Smooth muscle cell (in vitro differentiated cells): ENCODE results near the gene PLPP6. TPM values are rescaled to one million over a fixed set of nuclear protein-coding genes. Genes with fewer than 3 reads are reported as not detected.
A peak's percentile ranks its signal among the peaks of the same experiment; 100 is the strongest.

ENCODE experiments used
- DNase-seq: peaks from one replicate; lab custom pipeline; 2025; ENCODE audit not compliant: unreplicated experiment; lab: John Stamatoyannopoulos, UW
- H2AFZ ChIP-seq: fragments of 200-600 bp; sonication (generic); 2 replicates; pipeline ENCODE4 v1.6.0; 2016; ENCODE audit warnings: antibody characterized with exemption, low read depth, mild to moderate bottlenecking
- H3F3A ChIP-seq: fragments of 200-600 bp; sonication (generic); 2 replicates; pipeline ENCODE4 v1.6.0; 2017; ENCODE audit warnings: antibody characterized with exemption, low read depth
- H3K27ac ChIP-seq: fragments of 200-600 bp; sonication (generic); 2 replicates; pipeline ENCODE4 v1.5.1; 2016; ENCODE audit warnings: low read depth, mild to moderate bottlenecking
- H3K27me3 ChIP-seq: fragments of 200-600 bp; sonication (generic); 2 replicates; pipeline ENCODE4 v1.6.1; 2016; ENCODE audit warnings: low read depth, mild to moderate bottlenecking
- H3K36me3 ChIP-seq: fragments of 200-600 bp; sonication (generic); 2 replicates; pipeline ENCODE4 v1.5.1; 2016; ENCODE audit warnings: low read depth
- H3K4me1 ChIP-seq: fragments of 200-600 bp; sonication (generic); 2 replicates; pipeline ENCODE4 v1.5.1; 2016; ENCODE audit warnings: low read depth
- H3K4me2 ChIP-seq: fragments of 200-600 bp; sonication (generic); 2 replicates; pipeline ENCODE4 v1.6.0; 2016; ENCODE audit warnings: mild to moderate bottlenecking
- H3K4me3 ChIP-seq: fragments of 200-600 bp; sonication (generic); 2 replicates; pipeline ENCODE4 v1.5.1; 2016; ENCODE audit warnings: mild to moderate bottlenecking
- H3K79me2 ChIP-seq: fragments of 200-600 bp; sonication (generic); 2 replicates; pipeline ENCODE4 v1.6.0; 2016; ENCODE audit warnings: low read depth, mild to moderate bottlenecking
- H3K9ac ChIP-seq: fragments of 200-600 bp; sonication (generic); 2 replicates; pipeline ENCODE4 v1.6.0; 2016; ENCODE audit warnings: low read depth
- H3K9me3 ChIP-seq: fragments of 200-600 bp; sonication (generic); replicated peaks from 2 replicates; pipeline ENCODE4 v1.5.1; 2016; ENCODE audit warnings: low read depth
- H4K20me1 ChIP-seq: fragments of 200-600 bp; sonication (generic); 2 replicates; pipeline ENCODE4 v1.6.0; 2016; ENCODE audit warnings: low read depth
- WGBS: methylation state at CpG from one replicate; pipeline ENCODE4 v1.1.7; 2016; ENCODE audit warnings: low lambda C conversion rate; 5-methylcytosine and 5-hydroxymethylcytosine counted together
- polyA plus RNA-seq: library from polyadenylated mRNA; unstranded; fragments of >200 nt; fragmentation: Nextera tagmentation; extraction: Ambion mirVana; gene quantifications from 2 replicates; pipeline ENCODE4 v1.2.1, GENCODE V29; 2016
- total RNA-seq: library from RNA; depleted of rRNA; stranded (reverse); fragments of >200 nt; gene quantifications from 2 replicates; pipeline ENCODE4 v1.2.3, GENCODE V29; 2014
- TF ChIP-seq, protein P1 (sequence below): fragments of 200-600 bp; sonication (generic); IDR thresholded peaks from 2 replicates; pipeline ENCODE4 v1.5.1; 2017; ENCODE audit warnings: borderline replicate concordance, mild to moderate bottlenecking, antibody characterized with exemption; ENCODE audit not compliant: insufficient read depth, poor library complexity, severe bottlenecking

The PLPP6 gene
- total and polyA plus RNA-seq, 2 experiments from 2014 or later = 2.6 to 6.2 TPM

DNA sequence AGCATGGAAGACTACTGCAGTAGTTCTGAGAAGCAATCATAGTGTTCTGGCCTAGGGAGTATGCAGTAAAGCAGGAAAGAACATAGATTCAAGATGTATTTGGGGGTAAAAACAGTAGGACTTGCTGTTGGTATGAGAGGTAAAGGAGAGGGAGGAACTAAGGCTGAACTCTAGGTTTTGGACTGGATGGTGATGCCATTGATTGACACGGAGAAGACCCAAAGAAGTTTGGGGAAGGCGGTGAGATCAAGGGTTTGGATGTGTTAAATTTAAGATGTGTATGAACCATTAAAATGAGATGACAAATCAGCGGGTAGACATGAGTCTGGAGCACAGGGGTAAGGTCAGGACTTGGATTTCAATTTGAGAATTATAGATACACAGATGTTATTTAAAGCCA, 15.3 kb downstream of the PLPP6 start:
- H3K4me3 ChIP-seq = peak overlapping the region; percentile 86
- no peaks in the 10 kb centered on the region for H3K27me3 ChIP-seq
- H3K79me2 ChIP-seq = peaks cover 24% of the 10 kb centered on the region
- H2AFZ ChIP-seq = peak overlapping the region; percentile 65
- H3K4me2 ChIP-seq = no peak overlapping the region
- no peak overlapping the region for H3K9ac ChIP-seq
- no peaks in the 10 kb centered on the region for H3K36me3 ChIP-seq
- H4K20me1 ChIP-seq = peaks cover 5% of the 10 kb centered on the region
- peaks cover 3% of the 10 kb centered on the region for H3F3A ChIP-seq
- no peaks in the 10 kb centered on the region for H3K9me3 ChIP-seq
- peaks cover 14% of the 10 kb centered on the region for H3K4me1 ChIP-seq
- peak overlapping the region; percentile 96 for H3K27ac ChIP-seq
- TF ChIP-seq, protein P1, sequence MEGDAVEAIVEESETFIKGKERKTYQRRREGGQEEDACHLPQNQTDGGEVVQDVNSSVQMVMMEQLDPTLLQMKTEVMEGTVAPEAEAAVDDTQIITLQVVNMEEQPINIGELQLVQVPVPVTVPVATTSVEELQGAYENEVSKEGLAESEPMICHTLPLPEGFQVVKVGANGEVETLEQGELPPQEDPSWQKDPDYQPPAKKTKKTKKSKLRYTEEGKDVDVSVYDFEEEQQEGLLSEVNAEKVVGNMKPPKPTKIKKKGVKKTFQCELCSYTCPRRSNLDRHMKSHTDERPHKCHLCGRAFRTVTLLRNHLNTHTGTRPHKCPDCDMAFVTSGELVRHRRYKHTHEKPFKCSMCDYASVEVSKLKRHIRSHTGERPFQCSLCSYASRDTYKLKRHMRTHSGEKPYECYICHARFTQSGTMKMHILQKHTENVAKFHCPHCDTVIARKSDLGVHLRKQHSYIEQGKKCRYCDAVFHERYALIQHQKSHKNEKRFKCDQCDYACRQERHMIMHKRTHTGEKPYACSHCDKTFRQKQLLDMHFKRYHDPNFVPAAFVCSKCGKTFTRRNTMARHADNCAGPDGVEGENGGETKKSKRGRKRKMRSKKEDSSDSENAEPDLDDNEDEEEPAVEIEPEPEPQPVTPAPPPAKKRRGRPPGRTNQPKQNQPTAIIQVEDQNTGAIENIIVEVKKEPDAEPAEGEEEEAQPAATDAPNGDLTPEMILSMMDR = no peak
- WGBS = 94% methylated on average over 3 of the region's 3 CpGs
- no peak for DNase-seq

DNA sequence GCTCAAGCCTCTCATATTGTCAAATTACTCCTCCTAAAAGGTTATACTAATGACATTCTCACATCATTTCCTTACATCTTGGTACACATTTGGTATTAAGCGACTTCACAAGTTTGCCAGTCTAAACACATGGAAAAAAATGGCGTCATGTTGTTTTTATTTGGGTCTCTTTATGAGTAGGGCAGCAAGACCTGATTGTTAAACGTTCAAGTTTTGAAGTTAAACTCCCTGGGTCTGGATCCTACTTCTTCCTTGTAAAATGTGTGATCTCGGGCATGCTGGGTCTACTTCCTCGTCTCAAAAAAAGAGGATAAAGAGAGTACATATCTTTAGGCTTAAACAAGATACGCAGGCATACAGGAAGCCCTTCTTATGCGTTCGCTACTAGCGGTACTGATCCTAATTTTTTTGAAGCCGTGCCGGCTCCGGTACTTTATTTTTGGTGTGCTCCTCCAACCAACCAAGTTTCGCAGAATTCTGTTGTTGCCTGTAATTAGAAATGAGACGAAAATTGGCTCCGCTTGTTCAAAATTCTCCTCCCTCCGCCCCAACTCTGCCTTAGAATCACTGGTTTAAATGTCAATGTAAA, 16.7 kb downstream of the PLPP6 start:
- Histone ChIP-seq H3K4me2 (peak overlapping the region; percentile 95), H3F3A (peaks cover 3% of the 10 kb centered on the region), H3K27ac (peak overlapping the region; percentile 96), H3K36me3 (no peaks in the 10 kb centered on the region), H4K20me1 (peaks cover 13% of the 10 kb centered on the region), H3K4me1 (peaks cover 14% of the 10 kb centered on the region), H3K9ac (peak overlapping the region; percentile 85), H2AFZ (peak overlapping the region; percentile 82), H3K9me3 (no peaks in the 10 kb centered on the region), H3K79me2 (peaks cover 29% of the 10 kb centered on the region), H3K4me3 (peak overlapping the region; percentile 86), H3K27me3 (no peaks in the 10 kb centered on the region)
- 1% methylated on average over 16 of the region's 16 CpGs for WGBS
- TF ChIP-seq, protein P1 = no peak
- DNase-seq = no peak

DNA sequence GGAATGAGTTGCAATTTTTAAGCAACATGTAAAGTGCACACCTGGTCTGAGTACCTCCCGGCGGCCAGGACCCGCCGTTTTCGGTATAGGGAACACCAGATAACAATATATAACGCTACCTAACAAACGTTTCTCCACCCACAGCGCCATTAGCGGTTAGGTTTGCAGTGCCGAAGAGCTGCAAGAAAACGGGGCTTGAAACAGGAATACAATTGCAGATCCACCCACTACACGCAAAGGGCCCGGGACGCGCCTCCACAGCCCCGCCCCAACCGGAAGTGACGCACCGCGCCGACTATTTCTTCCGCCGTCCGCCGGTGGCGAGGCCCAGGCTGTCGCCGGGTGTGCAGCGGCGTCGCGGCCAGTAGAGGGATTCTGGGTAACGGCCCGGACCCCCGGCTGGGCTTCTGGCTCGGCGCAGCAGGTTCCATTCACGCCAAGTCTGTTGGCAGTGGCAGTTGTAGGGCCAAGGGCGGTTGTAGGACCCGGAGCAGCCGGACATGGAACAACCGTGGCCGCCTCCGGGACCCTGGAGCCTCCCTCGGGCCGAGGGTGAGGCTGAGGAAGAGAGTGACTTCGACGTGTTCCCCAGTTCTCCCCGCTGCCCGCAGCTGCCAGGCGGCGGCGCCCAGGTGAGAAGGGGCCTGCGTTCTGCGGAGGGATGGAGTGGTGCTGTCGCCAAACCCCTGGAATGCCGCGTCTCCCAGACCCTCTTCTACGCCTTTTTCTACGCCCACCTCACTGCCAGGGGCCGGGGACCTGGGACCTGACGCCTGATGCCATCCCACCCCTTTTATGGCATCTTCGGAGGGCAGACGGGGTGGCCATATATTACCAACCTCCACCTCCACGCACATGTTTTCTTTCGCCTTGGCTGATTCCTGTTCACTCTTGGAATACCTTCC, 17.4 kb downstream of the PLPP6 start, which contains the start of gene CDC37L1:
Gene CDC37L1 (plus strand): TSS at position 302 of the 905 bp plus-strand sequence. CDS start 199 bp downstream, at position 501.
- no peaks in the 10 kb centered on the region for H3K36me3 ChIP-seq
- peak within 1 kb of the TSS; percentile 86 for H3K4me3 ChIP-seq
- H2AFZ ChIP-seq = peak within 1 kb of the TSS; percentile 84
- peak within 1 kb of the TSS; percentile 96 for H3K27ac ChIP-seq
- peaks cover 3% of the 10 kb centered on the region for H3F3A ChIP-seq
- TF ChIP-seq, protein P1 = peak; percentile 55
- peaks cover 29% of the 10 kb centered on the region for H3K79me2 ChIP-seq
- peak within 1 kb of the TSS; percentile 95 for H3K4me2 ChIP-seq
- peak within 1 kb of the TSS; percentile 85 for H3K9ac ChIP-seq
- H4K20me1 ChIP-seq = peaks cover 15% of the 10 kb centered on the region
- H3K27me3 ChIP-seq = no peaks in the 10 kb centered on the region
- peak; percentile 93 for DNase-seq
- 1% methylated on average over 66 of the region's 66 CpGs for WGBS
- peaks cover 14% of the 10 kb centered on the region for H3K4me1 ChIP-seq
- no peaks in the 10 kb centered on the region for H3K9me3 ChIP-seq
